ENCODE results near the gene SLC6A1. TPM values are rescaled to one million over a fixed set of nuclear protein-coding genes. Genes with fewer than 3 reads are reported as not detected.
"Not testable (repeated sequence)": the region's sequence is repeated elsewhere in the genome, so short reads cannot be mapped to it uniquely, and the experiment has no call there.

SLC6A1 gene
- total RNA-seq, 1 donor from 2014 or later = not detected

- H3K4me3 Mint-ChIP-seq = no peak overlapping the region
- ChIA-PET POLR2A (no interaction called here), CTCF (interaction anchor here (0.9 kb wide), 1 partner anchor 12 kb away, joined by 3 read pairs; no protein-coding TSS in a partner anchor)
- no peak for DNase-seq
- no peak for ATAC-seq (ENCODE audit: low read depth)
- no peak overlapping the region for H3K27ac Mint-ChIP-seq
- TF ChIP-seq, protein P1, sequence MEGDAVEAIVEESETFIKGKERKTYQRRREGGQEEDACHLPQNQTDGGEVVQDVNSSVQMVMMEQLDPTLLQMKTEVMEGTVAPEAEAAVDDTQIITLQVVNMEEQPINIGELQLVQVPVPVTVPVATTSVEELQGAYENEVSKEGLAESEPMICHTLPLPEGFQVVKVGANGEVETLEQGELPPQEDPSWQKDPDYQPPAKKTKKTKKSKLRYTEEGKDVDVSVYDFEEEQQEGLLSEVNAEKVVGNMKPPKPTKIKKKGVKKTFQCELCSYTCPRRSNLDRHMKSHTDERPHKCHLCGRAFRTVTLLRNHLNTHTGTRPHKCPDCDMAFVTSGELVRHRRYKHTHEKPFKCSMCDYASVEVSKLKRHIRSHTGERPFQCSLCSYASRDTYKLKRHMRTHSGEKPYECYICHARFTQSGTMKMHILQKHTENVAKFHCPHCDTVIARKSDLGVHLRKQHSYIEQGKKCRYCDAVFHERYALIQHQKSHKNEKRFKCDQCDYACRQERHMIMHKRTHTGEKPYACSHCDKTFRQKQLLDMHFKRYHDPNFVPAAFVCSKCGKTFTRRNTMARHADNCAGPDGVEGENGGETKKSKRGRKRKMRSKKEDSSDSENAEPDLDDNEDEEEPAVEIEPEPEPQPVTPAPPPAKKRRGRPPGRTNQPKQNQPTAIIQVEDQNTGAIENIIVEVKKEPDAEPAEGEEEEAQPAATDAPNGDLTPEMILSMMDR (IDR thresholded peaks at IDR 0.05) = no peak
- H3K36me3 Mint-ChIP-seq (ENCODE audit: low read depth) = no peaks in the 10 kb centered on the region
- H3K27me3 Mint-ChIP-seq = peaks cover 17% of the 10 kb centered on the region
- no peaks in the 10 kb centered on the region for H3K9me3 Mint-ChIP-seq
- H3K4me1 Mint-ChIP-seq = no peaks in the 10 kb centered on the region
- intact Hi-C loops (cut with micrococcal nuclease) = no loop called here
Observed at GRCh38 chr3:11071096-11071755, 78.7 kb downstream of the SLC6A1 start.

DNA sequence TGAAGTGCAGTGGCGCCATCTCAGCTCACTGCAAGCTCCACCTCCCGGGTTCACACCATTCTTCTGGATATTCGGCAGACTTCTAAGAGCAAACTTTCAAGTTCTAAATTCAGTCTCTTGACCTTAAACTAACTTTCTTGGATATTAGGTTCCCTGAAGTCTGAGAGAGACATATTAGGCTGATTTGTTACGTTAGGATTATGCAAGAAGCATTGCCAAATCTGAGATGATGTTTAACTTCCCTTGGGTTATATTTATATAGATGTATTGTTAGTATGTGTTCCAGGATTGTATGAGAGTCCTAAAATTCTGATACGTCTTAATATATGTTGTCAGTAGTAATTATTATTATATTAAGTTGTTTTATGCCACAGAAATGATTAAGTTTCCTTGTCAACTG, 80.1 kb downstream of the SLC6A1 start:
- Mint-ChIP-seq H3K36me3 (ENCODE audit: low read depth) (no peaks in the 10 kb centered on the region), H3K27ac (no peak overlapping the region), H3K4me1 (no peaks in the 10 kb centered on the region), H3K27me3 (peaks cover 17% of the 10 kb centered on the region), H3K9me3 (no peaks in the 10 kb centered on the region), H3K4me3 (no peak overlapping the region)
- DNase-seq (no peak), ATAC-seq (ENCODE audit: low read depth) (no peak)
- intact Hi-C loops (cut with micrococcal nuclease) = no loop called here
- ChIA-PET POLR2A (no interaction called here), CTCF (no interaction called here)
- TF ChIP-seq, protein P1 (IDR thresholded peaks at IDR 0.05) = no peak

DNA sequence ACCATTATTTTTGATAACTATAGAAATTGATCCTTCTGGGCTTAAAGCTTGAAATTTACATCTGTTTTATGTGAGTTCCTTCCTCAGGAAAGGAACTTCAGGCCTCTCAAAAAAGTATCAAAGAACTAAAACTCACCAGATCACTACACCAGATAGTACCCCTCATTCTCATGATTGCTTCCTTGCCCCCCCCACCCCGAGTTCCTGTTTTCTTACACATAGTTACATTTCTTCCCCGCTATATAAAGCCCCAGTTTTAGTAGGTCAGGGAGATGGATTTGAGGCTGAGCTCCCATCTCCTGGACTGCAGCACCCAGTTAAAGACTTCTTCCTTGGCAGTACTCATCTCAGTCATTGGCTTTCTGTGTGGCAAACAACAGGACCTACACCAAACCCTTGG, 81.5 kb downstream of the SLC6A1 start:
- ChIA-PET POLR2A (no interaction called here), CTCF (no interaction called here)
- no peak for ATAC-seq (ENCODE audit: low read depth)
- Mint-ChIP-seq H3K27me3 (peaks cover 11% of the 10 kb centered on the region), H3K36me3 (ENCODE audit: low read depth) (no peaks in the 10 kb centered on the region), H3K9me3 (no peaks in the 10 kb centered on the region), H3K4me1 (peaks cover 5% of the 10 kb centered on the region), H3K27ac (no peak overlapping the region), H3K4me3 (no peak overlapping the region)
- intact Hi-C loops (cut with micrococcal nuclease) = no loop called here
- no peak for DNase-seq
- TF ChIP-seq, protein P1 (IDR thresholded peaks at IDR 0.05) = no peak

- intact Hi-C loops (cut with micrococcal nuclease) = no loop called here
- no peak for DNase-seq
- Mint-ChIP-seq H3K9me3 (no peaks in the 10 kb centered on the region), H3K27me3 (peaks cover 11% of the 10 kb centered on the region), H3K36me3 (ENCODE audit: low read depth) (no peaks in the 10 kb centered on the region), H3K4me1 (peaks cover 7% of the 10 kb centered on the region), H3K4me3 (no peak overlapping the region), H3K27ac (no peak overlapping the region)
- no peak for ATAC-seq (ENCODE audit: low read depth)
- ChIA-PET POLR2A (no interaction called here), CTCF (interaction anchor here (1.2 kb wide), 1 partner anchor 10 kb away, joined by 4 read pairs; no protein-coding TSS in a partner anchor)
- TF ChIP-seq, protein P1 (IDR thresholded peaks at IDR 0.05) = no peak
Observed at GRCh38 chr3:11074451-11074850, 81.9 kb downstream of the SLC6A1 start.

- H3K4me3 Mint-ChIP-seq = not testable (repeated sequence)
Observed at GRCh38 chr3:11075122-11075521, 82.6 kb downstream of the SLC6A1 start.

More at GRCh38 chr3:11075122-11075521, 82.6 kb downstream of the SLC6A1 start:
- H3K4me1 Mint-ChIP-seq; intact Hi-C loops (cut with micrococcal nuclease); DNase-seq; H3K9me3 Mint-ChIP-seq; POLR2A ChIA-PET; H3K27ac Mint-ChIP-seq; ATAC-seq (ENCODE audit: low read depth); H3K36me3 Mint-ChIP-seq (ENCODE audit: low read depth): not testable (repeated sequence)
- peaks cover 11% of the 10 kb centered on the region for H3K27me3 Mint-ChIP-seq
- CTCF ChIA-PET = interaction anchor here (1.2 kb wide), 1 partner anchor 11 kb away, joined by 4 read pairs; no protein-coding TSS in a partner anchor

Data from activated B cell treated with CpG ODN at 0.5 μM for 24 hours (primary cell).